DMS153 (cell line): ENCODE data around the gene SCNN1A.

ENCODE experiments used
- DNase-seq: peaks from one replicate; lab custom pipeline; 2025; lab: John Stamatoyannopoulos, UW

The SCNN1A gene

GRCh38 chr12:6317693-6318439 lies 57.5 kb downstream of the SCNN1A start:
- DNase-seq: no peak

- no peak for DNase-seq
Measured at GRCh38 chr12:6316921-6317692, 58.3 kb downstream of the SCNN1A start.

- DNase-seq: no peak
Measured at GRCh38 chr12:6315704-6316597, 59.4 kb downstream of the SCNN1A start.

GRCh38 chr12:6315184-6315583 lies 60.2 kb downstream of the SCNN1A start:
- DNase-seq: no peak

DNA sequence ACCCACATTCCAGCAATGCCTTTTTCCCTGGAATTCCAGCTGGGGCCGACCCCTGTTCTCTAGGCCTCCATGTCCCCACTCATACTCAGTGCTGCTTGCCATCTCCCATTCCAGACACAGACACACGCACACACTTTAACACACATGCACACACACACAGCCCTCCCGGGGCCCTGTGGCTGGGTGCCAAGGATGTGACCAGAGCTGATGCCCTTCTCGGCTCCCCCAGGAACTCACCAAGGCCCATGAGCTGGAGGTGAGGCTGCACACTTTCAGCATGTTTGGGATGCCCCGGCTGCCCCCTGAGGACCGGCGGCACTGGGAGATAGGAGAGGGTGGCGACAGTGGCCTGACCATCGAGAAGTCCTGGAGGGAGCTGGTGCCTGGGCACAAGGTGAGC lies 60.6 kb downstream of the SCNN1A start:
- no peak for DNase-seq

DNA sequence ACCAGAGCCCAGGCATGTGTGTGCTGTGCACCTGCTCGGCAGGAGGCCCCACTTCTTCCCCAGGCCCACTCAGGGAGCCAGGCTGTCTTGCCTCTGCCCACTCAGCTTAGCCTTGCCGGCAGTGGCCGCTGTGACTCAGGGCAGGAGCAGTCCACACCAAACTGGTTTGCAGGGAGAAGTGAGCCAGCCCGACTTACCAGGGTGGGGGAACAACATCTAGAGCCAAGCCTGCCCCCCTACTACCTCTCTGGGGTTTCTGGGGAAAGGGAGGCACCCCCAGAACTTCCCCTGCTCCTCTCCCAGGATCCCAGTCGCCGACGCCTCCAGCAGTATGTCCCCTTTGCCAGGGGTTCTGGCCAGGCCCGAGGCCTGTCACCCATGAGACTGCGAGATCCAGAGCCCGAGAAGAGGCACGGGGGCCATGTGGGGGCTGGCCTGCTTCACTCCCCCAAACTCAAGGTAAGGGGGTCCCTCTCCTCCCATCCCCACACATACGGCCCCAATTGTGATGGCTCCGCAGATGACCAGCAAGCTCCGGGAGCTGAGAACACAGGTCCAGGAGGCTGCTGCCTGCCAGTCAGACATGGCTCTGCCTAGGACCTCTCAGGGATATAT lies 61.9 kb downstream of the SCNN1A start:
- no peak for DNase-seq

DNA sequence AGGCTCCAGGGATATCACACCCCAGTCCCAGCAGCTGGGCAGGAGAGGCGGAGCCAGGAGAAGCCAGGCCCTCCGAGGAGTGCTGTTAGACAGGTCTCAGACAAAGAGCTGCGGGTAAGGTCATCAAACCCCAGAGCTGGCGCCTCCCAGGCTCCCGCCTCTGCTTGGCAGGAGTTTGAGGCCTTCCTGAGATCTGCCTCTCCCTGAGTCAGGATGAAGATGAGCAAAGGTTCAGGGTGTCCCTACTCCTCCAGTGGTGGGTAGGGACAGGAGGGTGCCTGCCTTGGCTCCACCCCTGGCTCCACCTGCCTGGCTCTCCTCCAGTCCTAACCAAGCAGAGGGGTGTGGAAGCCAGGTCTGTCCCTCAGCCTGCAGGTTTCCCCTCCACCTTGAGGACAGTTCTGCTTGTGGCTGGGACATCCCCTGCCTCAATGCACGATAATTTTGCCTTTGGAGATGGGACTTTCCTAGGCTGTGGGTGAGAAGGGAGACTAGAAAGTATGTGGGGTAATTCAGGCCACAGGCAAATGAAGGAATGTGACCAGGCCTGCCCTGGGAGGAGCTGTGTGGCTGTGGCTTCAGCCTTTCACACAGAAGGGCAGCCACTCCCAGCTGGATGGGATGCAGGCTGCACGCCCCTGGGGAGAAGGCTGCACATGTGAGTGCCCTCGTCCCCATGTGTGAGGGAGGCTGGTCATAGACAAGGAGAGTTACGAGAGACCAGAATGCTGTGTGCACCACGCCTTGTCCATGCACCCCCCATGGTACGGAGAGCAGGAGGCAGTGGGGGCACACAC lies 62.6 kb downstream of the SCNN1A start:
- DNase-seq: peak; percentile 67

DNA sequence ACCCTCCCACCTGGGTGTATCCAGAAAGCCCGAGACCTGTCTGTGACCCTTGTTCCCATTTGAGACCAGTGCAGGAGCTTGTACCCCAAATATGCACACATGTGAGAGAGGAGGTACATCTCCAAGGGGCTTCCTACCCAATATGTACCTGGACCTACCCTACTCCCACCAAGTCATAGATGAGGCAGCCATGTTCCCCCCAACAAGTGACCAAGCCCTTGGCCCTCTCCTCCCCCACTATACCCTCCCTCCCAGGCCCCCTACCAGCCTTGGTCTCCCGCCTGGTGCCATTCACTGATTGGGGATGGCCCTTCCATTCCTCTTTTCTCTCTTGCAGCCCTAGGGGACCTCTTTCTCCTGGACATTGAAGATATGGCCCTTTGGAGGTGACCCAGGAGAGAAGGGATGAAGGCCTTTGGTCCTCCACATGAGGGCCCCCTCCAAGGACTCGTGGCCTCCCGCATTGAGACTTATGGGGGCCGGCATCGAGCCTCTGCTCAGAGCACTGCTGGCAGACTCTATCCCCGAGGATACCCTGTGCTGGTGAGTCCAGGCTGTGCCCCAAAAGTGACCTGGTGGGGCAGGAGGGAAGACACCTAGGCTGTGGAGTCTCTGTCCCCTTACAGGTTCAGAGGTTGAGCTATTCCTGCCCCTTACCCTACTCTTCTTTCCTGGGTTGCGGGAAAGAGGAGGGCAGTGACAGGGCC lies 63.4 kb downstream of the SCNN1A start:
- no peak for DNase-seq

- DNase-seq: no peak
Measured at GRCh38 chr12:6310771-6311610, 64.4 kb downstream of the SCNN1A start.

DNA sequence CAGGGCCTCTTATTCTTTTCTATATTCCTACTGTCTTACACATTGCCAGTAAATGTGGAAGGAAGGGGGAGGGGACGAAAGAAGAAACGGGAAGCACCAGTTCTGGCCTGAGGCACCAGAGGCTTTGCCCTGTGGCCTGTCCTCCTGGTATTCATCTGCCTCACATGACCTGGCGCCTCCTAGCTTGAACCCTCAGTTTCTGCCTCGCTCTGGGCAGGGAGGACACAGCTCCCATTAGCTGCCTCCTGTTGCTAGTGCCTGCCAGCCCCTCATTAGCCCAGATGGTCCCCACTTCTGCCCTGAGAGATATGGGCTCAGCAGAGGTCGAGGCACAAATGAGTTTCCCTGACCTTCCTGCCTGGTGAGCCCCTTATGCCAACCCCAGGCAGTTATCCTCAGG lies 67.8 kb downstream of the SCNN1A start:
- DNase-seq: no peak

GRCh38 chr12:6306599-6307220 lies 68.7 kb downstream of the SCNN1A start:
- DNase-seq: no peak

GRCh38 chr12:6306151-6306550 lies 69.2 kb downstream of the SCNN1A start:
- no peak for DNase-seq

DNA sequence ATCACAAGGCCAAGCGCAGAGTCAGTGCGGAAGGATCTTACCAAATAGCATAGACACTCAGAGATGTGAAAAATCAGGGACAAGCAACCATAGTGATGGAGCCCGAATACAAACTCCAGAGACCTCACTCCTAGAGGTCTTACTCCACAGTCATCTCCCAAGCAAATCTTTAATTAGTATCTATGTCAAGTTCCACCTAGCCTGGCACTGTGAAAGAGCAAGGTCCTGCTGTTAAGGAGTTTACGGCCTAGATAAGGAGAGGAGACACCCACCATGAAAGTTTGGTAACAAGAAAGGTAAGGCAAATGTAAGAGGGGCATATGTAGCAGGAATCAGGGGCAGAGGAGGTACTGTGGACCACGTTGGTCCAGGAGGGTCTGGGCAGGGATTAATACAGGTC lies 72.3 kb downstream of the SCNN1A start:
- no peak for DNase-seq

DNA sequence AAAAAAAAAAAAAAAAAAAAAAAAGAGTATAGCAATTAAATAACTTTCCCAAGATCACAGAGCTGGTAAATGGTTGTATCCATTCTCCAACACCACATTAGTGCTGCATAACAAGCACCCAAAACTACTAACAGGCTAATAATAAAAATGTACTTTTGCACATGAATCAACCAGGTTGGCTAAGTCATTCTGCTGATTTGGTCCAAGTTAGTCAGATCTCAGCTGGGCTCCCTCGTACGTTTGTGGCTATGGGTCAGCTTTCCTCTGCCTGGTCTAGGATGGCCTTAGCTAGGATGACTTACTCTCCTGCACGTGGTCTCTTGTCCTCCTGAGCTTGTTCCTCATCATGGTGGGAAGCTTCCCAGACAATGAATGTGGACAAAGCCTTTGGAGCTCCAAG lies 72.7 kb downstream of the SCNN1A start:
- DNase-seq: no peak

DNA sequence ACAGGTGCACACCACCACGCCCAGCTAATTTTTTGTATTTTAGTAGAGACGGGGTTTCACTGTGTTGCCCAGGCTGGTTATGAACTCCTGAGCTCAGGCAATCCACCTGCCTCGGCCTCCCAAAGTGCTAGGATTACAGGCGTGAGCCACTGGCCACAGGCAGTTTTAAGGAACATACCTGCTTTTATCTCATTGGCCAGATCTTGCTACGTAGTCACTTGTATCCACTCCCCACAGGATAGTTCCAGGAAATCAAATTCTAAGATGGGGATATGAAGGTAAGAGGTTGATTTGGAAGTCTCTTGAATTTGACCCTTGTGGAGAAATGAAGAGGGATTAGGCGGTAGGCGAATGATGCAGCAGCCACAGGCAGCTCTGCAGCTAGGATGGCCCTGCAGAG lies 73.6 kb downstream of the SCNN1A start:
- DNase-seq: no peak

DNA sequence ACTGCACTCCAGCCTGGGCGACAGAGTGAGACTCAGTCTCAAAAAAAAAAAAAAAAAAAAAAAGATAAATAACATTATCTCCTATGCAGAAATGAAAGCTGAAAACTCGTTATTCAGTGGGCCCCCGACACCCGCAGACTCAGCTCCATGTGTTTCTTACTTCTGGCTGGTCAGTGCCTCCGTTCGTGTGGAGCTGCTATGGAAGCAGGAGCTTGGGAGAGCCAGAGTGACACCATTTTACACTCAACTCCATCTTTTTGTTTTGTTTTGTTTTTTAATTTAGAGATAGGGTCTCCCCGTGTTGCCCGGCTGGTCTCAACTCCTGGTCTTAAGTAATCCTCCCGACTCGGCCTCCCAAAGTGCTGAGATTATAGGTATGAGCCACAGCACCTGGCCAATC lies 78.2 kb downstream of the SCNN1A start:
- DNase-seq: no peak
